Right atrium auricular region (tissue), 2 donors: ENCODE measurements around the gene SLC6A12. TPM values are rescaled to one million over a fixed set of nuclear protein-coding genes. Genes with fewer than 3 reads are reported as not detected.

Source experiments
- DNase-seq: peaks from one replicate; pipeline ENCODE4 v3.0.0-alpha.2; 2019; ENCODE audit warnings: low spot score
- H3K27ac ChIP-seq, 2 donors: fragments of 200-600 bp; sonication (generic); 1 replicate in 1 of 2; 2 replicates in 1 of 2; pipeline ENCODE4 v1.5.1; 2016 to 2019
- H3K27me3 ChIP-seq, 2 donors: fragments of 200-600 bp; sonication (generic); one replicate each; pipeline versions ENCODE4 v1.5.1 to v1.6.0; 2017 to 2019
- H3K36me3 ChIP-seq: fragments of 200-600 bp; sonication (generic); one replicate; pipeline ENCODE4 v1.5.1; 2016
- H3K4me1 ChIP-seq, 2 donors: fragments of 200-600 bp; sonication (generic); one replicate each; pipeline versions ENCODE4 v1.5.1 to v1.6.0; 2017 to 2019
- H3K4me3 ChIP-seq, 2 donors: fragments of 200-600 bp; sonication (generic); 1 replicate in 1 of 2; 2 replicates in 1 of 2; pipeline ENCODE4 v1.5.1; 2017 to 2019; ENCODE audit warnings: mild to moderate bottlenecking in 1 of 2, moderate library complexity in 1 of 2
- H3K9me3 ChIP-seq, 2 donors: fragments of 200-600 bp; sonication (generic); one replicate each; pipeline ENCODE4 v1.5.1; 2019
- total RNA-seq, 2 donors: library from RNA; depleted of rRNA; stranded (reverse); fragments of >200 nt; gene quantifications; one replicate each; pipeline ENCODE4 v1.1.0, GENCODE V29; 2016
- TF ChIP-seq, protein P1 (sequence below), 2 donors: fragments of 200-600 bp; sonication (generic); IDR thresholded peaks; one replicate each; pipeline ENCODE4 v1.5.1; 2019; ENCODE audit warnings: antibody characterized with exemption in 2 of 2

The SLC6A12 gene
- total RNA-seq, 2 donors from 2014 or later: 1.1 TPM; not detected in 1

DNA sequence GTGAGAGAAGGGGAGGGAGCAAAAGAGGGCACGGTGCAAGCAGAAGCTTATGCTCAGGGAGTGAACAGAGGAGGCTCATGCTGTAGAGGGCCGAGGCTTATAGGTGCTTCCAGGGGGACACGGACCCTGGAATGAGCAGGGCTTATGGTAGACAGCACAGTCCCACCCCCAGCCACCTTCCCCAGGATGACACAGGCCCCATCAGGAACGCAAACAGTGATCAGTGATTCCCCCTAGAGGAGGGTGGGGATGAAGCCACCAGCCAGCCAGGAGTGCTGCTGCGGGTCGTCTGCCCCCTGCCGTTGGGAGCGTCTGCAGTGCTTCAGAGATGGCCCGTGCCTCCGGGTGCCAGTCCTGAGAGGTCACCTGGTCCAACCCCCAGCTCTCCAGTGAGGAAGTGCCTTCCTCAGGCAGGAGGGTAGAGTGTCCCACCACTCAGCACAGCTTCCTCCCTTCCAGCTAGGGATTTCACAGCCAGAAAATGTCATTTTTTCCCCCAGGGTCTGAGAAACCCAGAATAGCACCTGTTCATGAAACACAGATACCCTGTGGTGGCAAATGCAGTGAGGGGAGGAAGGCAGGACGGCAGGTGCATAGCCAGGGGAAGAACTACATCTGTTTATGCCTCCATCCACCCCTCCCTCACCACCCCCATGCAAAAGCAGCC is 60.7 kb downstream of the SLC6A12 start:
- Histone ChIP-seq H3K36me3 (no peaks in the 10 kb centered on the region), H3K27me3 (no peaks in the 10 kb centered on the region), H3K4me3 (no peak overlapping the region), H3K9me3 (no peaks in the 10 kb centered on the region), H3K27ac (no peak overlapping the region), H3K4me1 (no peaks in the 10 kb centered on the region)
- no peak for DNase-seq
- TF ChIP-seq, protein P1, sequence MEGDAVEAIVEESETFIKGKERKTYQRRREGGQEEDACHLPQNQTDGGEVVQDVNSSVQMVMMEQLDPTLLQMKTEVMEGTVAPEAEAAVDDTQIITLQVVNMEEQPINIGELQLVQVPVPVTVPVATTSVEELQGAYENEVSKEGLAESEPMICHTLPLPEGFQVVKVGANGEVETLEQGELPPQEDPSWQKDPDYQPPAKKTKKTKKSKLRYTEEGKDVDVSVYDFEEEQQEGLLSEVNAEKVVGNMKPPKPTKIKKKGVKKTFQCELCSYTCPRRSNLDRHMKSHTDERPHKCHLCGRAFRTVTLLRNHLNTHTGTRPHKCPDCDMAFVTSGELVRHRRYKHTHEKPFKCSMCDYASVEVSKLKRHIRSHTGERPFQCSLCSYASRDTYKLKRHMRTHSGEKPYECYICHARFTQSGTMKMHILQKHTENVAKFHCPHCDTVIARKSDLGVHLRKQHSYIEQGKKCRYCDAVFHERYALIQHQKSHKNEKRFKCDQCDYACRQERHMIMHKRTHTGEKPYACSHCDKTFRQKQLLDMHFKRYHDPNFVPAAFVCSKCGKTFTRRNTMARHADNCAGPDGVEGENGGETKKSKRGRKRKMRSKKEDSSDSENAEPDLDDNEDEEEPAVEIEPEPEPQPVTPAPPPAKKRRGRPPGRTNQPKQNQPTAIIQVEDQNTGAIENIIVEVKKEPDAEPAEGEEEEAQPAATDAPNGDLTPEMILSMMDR (IDR thresholded peaks at IDR 0.05): peak; percentile 26 to 69

DNA sequence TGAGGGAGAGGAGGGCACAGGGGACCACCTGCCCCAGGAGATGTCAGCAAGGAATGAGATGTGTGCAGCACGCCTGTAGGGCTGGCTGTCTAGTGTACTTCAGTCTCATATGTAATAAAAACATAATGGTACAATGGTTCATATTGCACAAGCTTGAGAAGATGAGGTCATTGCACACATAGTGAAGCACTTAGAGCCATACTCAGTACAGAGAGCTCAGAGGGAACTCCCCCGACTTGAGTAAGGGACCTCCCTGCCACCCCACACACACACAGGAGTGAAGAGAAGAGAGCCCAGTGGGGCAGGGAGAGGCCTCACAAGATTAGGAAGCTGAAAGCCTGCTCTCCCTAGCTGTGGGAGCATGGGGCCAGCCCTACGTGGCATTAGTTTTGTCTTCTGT is 61.5 kb downstream of the SLC6A12 start:
- TF ChIP-seq, protein P1 (IDR thresholded peaks at IDR 0.05): no peak
- H3K4me1 ChIP-seq: no peaks in the 10 kb centered on the region
- H3K9me3 ChIP-seq: no peaks in the 10 kb centered on the region
- H3K27me3 ChIP-seq: no peaks in the 10 kb centered on the region
- no peak overlapping the region for H3K4me3 ChIP-seq
- no peaks in the 10 kb centered on the region for H3K36me3 ChIP-seq
- no peak for DNase-seq
- H3K27ac ChIP-seq: no peak overlapping the region

GRCh38 chr12:151579-151978 is 62.4 kb downstream of the SLC6A12 start:
- Histone ChIP-seq H3K4me3 (no peak overlapping the region), H3K4me1 (no peaks in the 10 kb centered on the region), H3K9me3 (no peaks in the 10 kb centered on the region), H3K27ac (no peak overlapping the region), H3K27me3 (no peaks in the 10 kb centered on the region), H3K36me3 (no peaks in the 10 kb centered on the region)
- DNase-seq: no peak
- TF ChIP-seq, protein P1 (IDR thresholded peaks at IDR 0.05): no peak

DNA sequence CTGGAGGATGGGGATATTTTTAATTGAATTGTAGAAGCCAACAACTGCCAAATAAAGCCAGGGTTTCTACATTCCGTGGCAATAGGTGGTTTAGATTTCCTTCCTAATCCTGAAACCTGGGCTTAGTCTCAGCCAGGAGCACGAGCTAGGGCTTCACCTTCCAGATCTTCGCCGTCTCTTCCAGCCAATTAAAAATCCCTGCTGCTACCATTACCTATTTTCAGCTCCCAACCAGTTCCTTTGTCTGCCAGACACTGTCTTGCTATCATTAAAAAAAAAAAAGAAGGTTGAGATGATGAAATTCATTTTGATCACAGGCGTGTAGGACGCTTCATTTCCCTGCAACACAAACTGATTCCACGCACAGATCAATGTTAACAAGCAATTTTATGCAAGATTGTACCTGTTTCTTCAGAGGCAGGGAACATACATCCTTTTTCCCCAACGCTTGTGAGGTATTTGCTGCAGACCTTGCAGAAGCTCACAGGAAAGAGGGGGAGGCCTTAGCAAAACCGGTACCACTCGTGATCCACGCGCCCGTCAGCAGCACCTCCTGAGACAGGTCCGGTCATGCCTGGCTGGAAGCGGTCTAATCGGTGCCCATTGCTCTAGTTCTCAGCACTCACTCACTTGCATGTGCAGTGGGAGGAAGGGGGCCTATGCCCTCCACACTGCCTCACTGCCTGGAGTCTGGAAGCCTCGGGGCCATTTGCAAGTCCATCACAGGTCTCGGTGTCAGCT is 65.1 kb downstream of the SLC6A12 start:
- TF ChIP-seq, protein P1 (IDR thresholded peaks at IDR 0.05): no peak
- H3K4me3 ChIP-seq: no peak overlapping the region
- no peaks in the 10 kb centered on the region for H3K4me1 ChIP-seq
- no peaks in the 10 kb centered on the region for H3K9me3 ChIP-seq
- H3K27ac ChIP-seq: no peak overlapping the region
- DNase-seq: no peak
- H3K27me3 ChIP-seq: no peaks in the 10 kb centered on the region
- no peaks in the 10 kb centered on the region for H3K36me3 ChIP-seq

DNA sequence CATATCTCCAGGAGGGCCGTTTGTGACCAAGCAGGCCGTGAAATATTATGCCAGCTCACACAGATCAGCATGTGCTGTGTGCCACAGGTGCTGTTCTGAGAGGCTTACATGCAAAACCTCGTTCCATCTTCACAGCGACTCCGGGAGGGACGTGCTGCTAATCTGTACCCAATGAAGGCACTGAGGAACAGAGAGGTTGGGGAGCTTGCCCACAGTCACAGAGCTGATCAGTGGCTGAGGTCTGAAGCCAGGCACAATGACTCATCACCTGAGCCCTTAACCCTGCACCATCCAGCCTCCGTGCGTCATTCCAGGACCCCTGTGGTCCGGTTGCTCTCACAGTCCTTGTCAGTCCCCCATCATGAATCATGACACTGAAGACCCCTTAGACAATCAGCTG is 66.7 kb downstream of the SLC6A12 start:
- DNase-seq: no peak
- no peaks in the 10 kb centered on the region for H3K27me3 ChIP-seq

More for the DNA sequence above, 66.7 kb downstream of the SLC6A12 start:
- H3K4me1 ChIP-seq: no peaks in the 10 kb centered on the region
- H3K36me3 ChIP-seq: no peaks in the 10 kb centered on the region
- TF ChIP-seq, protein P1 (IDR thresholded peaks at IDR 0.05): no peak
- no peaks in the 10 kb centered on the region for H3K9me3 ChIP-seq
- no peak overlapping the region for H3K27ac ChIP-seq
- no peak overlapping the region for H3K4me3 ChIP-seq
